HG02870 (cell line): ENCODE results near the gene SLC35E3.

Source experiments
- ATAC-seq: cut with Tn5 transposase; IDR thresholded peaks from one replicate; pipeline ENCODE4 v1.9.1; 2021; ENCODE audit warnings: mild to moderate bottlenecking, moderate library complexity; ENCODE audit not compliant: unreplicated experiment

The SLC35E3 gene

DNA sequence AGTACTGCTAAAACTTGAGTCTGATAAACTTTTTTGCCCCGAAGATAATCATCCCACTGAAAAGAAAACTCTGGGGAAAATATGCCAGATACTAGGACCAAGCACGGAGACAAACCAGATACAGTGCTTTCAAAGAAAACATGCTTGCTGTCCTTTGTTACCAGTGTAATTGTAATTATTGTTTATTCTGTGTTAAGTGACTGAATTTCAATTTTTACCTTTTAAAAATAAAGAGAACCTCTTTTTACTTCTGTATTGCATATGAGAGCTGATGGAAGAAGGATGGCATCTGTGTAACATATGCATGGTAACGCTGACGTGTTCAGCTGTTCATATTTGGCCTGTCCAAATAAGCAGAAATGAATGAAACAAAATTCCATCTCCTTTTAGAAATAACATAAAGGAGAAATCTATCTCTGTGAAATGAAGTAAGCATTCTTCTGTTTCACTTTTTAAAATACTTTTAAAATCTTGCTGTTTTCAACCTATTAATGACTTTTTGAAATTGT, 22.5 kb downstream of the SLC35E3 start:
- no peak for ATAC-seq

DNA sequence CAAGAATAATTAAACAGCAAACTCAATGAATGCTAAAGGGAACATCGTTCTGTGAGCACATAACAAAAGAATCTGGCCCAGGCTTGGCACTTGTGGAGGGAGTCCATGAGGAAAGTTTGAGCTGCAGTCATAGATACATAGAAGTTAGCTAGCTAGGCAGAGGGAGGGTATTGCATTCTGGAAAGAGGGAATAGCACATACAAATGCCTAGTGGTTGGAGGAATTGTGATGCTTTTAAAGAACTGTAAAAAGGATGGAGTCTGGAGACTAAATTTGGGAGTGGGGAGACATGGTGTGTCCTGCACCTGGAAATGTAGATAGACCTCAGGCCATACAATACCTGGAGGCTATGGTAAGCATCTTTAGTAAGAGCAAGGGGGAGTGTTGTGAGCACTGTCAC, 24.0 kb downstream of the SLC35E3 start:
- no peak for ATAC-seq

- no peak for ATAC-seq
Observed at GRCh38 chr12:68771223-68771925, 25.4 kb downstream of the SLC35E3 start.

DNA sequence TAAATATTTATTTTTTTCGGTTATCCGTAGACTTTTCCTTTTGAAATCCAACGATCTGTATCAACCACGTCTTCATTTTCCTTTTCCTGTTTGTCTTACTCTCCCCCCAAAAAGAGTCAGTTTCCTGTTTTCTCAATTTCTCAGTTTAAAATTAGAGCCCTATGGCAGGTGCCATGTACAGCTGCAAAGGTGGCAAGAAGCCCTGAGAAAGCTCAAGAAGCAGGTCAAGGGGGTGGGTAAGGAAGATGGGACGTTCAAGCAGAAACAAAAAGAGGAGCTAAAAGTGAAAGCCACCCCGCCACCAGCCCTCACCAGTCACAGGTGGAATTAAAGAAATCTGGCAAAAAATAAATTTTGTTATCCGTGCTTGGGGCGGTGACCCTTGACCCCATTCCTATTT, 26.7 kb downstream of the SLC35E3 start:
- no peak for ATAC-seq

- ATAC-seq: no peak
Observed at GRCh38 chr12:68773582-68773981, 27.6 kb downstream of the SLC35E3 start.

- no peak for ATAC-seq
Observed at GRCh38 chr12:68775121-68775630, 29.2 kb downstream of the SLC35E3 start.

DNA sequence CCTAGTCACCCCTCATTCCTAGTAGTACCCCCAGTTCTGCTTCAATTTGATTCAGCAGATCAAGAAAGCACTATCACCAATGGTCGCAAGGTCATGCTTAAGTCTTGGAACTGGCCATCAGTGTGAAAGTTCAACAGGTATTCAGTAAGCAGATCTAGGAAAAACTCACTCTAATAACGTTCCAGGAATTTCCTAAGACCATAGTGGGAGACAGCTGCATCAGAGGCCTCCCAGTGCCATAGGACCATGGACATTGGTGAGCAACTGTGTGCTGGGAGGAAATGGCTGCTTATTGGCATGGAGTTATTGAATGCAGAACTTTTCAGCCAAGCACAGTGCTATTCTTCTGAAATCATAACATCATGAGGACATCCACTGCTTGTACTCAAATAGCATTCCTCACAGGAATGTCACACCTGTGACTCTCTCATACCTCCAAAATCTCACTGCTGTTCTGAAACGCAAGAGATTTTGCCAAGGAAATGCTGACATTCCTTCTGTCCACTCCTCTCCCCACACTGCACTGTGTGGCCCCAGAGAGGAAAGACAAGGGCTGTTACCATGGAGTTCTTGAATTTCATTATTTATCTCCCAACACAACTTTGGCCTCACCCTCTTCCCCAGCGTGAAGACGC, 31.1 kb downstream of the SLC35E3 start:
- ATAC-seq: no peak

DNA sequence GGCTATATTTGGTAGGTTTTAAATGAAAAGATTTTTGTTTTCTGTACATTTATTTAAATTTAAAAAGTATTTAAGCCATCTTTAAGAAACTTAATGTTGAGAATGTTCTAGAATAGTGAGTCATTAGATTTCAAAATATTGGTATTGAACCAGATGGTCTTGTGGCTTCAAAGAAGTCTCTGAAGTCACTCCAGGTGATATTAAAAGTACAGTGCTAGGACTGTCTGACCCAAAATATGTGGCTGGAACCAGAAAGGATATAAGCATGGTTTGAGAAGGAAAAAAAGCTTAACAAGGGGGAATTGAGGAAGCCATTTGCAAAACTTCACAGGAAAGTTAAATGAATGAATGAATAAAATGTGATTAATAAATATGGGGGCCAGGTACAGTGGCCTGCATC, 33.3 kb downstream of the SLC35E3 start:
- no peak for ATAC-seq

GRCh38 chr12:68780731-68781130, 34.8 kb downstream of the SLC35E3 start:
- ATAC-seq: no peak

DNA sequence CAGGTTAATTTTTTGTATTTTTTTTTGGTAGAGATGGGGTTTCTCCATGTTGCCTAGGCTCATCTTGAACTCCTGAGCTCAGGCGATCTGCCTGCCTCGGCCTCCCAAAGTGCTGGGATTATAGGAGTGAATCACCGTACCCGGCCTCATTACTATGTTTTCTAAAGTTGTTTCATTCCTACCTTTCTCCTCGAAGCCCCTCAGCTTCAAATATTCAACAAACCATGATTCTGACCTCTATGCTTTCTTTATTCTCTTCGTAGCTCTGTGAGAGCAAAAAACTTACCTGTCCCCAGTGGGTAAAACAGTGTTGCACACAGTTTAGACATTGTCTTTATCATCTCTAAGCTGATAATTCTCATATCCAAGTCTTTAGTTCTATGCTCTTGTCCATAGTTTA, 35.8 kb downstream of the SLC35E3 start:
- ATAC-seq: no peak

DNA sequence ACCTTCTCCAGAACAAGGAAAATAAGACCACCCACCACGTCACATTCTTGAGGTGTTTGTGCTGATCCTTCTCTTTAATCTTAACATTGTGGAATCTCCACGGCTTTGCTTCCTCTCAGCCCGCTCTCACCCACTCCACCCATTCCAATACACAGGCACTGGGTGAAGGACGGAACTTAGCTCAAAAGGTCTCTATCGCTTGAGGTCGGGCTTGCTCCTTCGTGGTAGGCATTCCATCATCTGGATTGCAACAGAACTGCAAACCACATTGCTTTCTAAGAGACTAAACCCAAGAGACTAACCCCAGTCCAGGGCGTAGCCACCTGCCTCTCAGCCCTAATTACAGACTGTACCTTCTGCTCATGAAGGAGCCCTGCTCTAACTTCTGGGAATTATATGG, 38.0 kb downstream of the SLC35E3 start:
- ATAC-seq: no peak

DNA sequence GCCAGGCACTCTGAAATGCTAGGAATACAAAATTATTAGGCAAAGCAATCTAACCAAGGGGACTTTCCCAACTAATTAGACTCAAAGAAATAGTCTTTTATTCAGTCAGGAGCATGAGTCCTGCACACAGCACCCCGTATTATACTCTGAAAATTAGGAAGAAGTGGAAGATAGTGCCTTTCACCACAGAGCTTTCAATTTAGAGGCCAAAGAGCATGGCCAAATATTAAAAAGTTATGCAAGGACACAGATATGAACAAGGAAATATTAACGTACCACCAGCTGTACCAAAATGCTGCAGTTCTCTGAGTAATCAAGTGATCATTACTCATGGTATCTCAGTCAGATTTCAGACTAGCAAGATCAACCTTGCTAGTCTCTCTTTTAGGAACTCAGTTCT, 39.4 kb downstream of the SLC35E3 start:
- ATAC-seq: no peak

GRCh38 chr12:68785823-68786222, 39.8 kb downstream of the SLC35E3 start:
- ATAC-seq: no peak

GRCh38 chr12:68786929-68787328, 41.0 kb downstream of the SLC35E3 start:
- no peak for ATAC-seq

DNA sequence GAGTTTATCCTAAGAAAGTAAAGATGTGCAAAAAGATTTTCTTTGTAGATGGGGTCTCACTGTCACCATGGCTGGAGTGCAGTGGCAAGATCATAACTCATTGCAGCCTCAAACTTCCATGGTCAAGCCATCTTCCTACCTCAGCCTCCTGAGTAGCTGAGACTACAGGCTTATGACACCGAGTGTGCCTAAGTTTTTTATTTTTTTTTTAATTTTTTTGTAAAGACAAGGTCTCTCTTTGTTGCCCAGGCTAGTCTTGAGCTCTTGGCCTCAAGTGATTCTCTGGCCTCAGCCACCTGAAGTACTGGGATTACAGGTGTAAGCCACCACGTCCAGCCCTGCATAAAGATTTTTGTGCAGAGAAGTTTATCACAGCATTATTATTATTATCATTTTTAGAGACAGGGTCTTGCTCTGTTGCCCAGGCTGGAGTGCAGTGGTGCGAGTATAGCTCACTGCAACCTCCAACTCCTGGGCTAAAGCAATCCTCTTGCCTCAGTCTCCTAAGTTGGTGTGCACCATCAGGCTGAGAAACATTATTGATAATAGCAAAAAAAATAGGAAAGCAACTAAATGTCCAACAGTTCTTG, 42.7 kb downstream of the SLC35E3 start:
- ATAC-seq: no peak

- ATAC-seq: no peak
Observed at GRCh38 chr12:68789144-68789878, 43.3 kb downstream of the SLC35E3 start.

GRCh38 chr12:68790081-68790951, 44.3 kb downstream of the SLC35E3 start:
- ATAC-seq: no peak

GRCh38 chr12:68790952-68791234, 44.9 kb downstream of the SLC35E3 start:
- no peak for ATAC-seq

GRCh38 chr12:68791897-68792481, 46.0 kb downstream of the SLC35E3 start:
- no peak for ATAC-seq

DNA sequence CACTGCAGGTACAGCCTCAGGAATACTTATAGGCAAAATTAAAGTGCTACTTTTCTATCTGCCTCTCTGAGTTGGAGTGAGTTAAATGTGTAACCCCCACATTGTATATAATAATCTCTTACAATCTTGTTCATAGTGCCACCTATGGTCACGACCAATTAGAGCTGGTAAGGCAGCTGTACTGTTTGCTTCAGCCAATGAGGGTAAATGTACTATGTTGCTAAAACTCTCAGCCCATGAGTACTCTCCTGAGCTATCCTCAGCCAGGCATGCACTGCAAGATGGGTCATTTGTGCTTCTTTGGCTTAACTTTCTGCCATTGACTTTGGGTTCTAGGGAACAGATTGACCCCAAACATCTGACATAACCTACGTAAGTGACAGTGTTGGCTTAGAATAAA, 47.0 kb downstream of the SLC35E3 start:
- ATAC-seq: peak; percentile 89
